ENCODE data around the gene DNAJC22. TPM values are rescaled to one million over a fixed set of nuclear protein-coding genes. Genes with fewer than 3 reads are reported as not detected.
A peak's percentile ranks its signal among the peaks of the same experiment; 100 is the strongest.

The DNAJC22 gene
- total RNA-seq, 1 experiment from 2014 or later = 27.7 TPM

- peak within 1 kb of the TSS; percentile 93 for H3K4me2 ChIP-seq (ENCODE audit: low read length)
- no peaks in the 10 kb centered on the region for H3K9me3 ChIP-seq (ENCODE audit: control insufficient read depth in 1 of 2, insufficient read depth in 1 of 2, low read depth in 1 of 2, low read length in 2 of 2)
- POLR2A ChIA-PET = interaction anchor here (0.5 to 0.7 kb wide), 2 partner anchors 40 to 182 kb away, joined by 3 to 4 read pairs; no protein-coding TSS in a partner anchor
- H3K9me2 ChIP-seq (ENCODE audit: insufficient read depth) = no peaks in the 10 kb centered on the region
- intact Hi-C loops (cut with micrococcal nuclease) = no loop called here
- peak within 1 kb of the TSS; percentile 51 to 64 for H3K4me3 ChIP-seq (replicated peaks in 1 of 2; ENCODE audit: low read depth in 1 of 2, low read length in 2 of 2)
- H2AFZ ChIP-seq (ENCODE audit: low read depth, low read length, poor library complexity, severe bottlenecking) = peak within 1 kb of the TSS; percentile 99
- RAD21 ChIA-PET (ENCODE audit: low non-redundant PET in 1 of 2, low total read pairs in 2 of 2, uncharacterized antibody in 2 of 2, unreplicated experiment in 2 of 2) = no interaction called here
- no peaks in the 10 kb centered on the region for H3K36me3 ChIP-seq (ENCODE audit: control insufficient read depth in 1 of 2, insufficient read depth in 2 of 2, low read length in 2 of 2)
- peak; percentile 33 for DNase-seq (ENCODE audit: low read depth, low spot score)
- H3K27me3 ChIP-seq (ENCODE audit: insufficient read depth, low read length) = no peaks in the 10 kb centered on the region
- H3K4me1 ChIP-seq (ENCODE audit: control insufficient read depth in 1 of 2, insufficient read depth in 2 of 2, low read length in 2 of 2) = peaks cover 13 to 38% of the 10 kb centered on the region in 2 experiments
- peak within 1 kb of the TSS; percentile 60 for H3K9ac ChIP-seq (ENCODE audit: low read length)
- TSS peak; percentile 69 for BruUV-seq (replicated peaks)
- peak within 1 kb of the TSS; percentile 34; the same call in 1 of the 2 replicates for H3K27ac ChIP-seq (ENCODE audit: low read depth, low read length)
- H3K79me2 ChIP-seq (ENCODE audit: insufficient read depth, low read length) = no peaks in the 10 kb centered on the region
- peak; percentile 88 for ATAC-seq
- H4K20me1 ChIP-seq (ENCODE audit: insufficient read depth) = no peaks in the 10 kb centered on the region
- CTCF ChIA-PET = interaction anchor here (0.6 to 2.2 kb wide), 7 partner anchors 10 to 390 kb away, joined by 3 to 11 read pairs (median 4); partner anchors contain the start of genes DNAJC22 and TROAP
- TF ChIP-seq EZH2 (IDR thresholded peaks at IDR 0.05) = no peak
- no peak for TF ChIP-seq SP1 (IDR thresholded peaks at IDR 0.05; ENCODE audit: low read depth)
- no peak for TF ChIP-seq ZNF274 (IDR thresholded peaks at IDR 0.05; ENCODE audit: low read depth, low read length)
- TF ChIP-seq POLR2AphosphoS5 (IDR thresholded peaks at IDR 0.05; ENCODE audit: low read depth, low read length) = peak; percentile 81
- TF ChIP-seq ZBTB33 (IDR thresholded peaks at IDR 0.05; ENCODE audit: extremely low read depth, insufficient replicate concordance, low read length) = no peak
- TF ChIP-seq YY1 (IDR thresholded peaks at IDR 0.05; ENCODE audit: extremely low read depth, insufficient replicate concordance, low read depth, low read length) = peak; percentile 55
- no peak for TF ChIP-seq SRF (IDR thresholded peaks at IDR 0.05; ENCODE audit: low read depth)
- TF ChIP-seq ELF1 (IDR thresholded peaks at IDR 0.05; ENCODE audit: borderline replicate concordance, low read depth) = no peak
- TF ChIP-seq ATF3 (IDR thresholded peaks at IDR 0.05) = no peak
- TF ChIP-seq RAD21 (IDR thresholded peaks at IDR 0.05; ENCODE audit: low read depth) = peak; percentile 49; the same call in 1 of the 2 replicates
- no peak for TF ChIP-seq FOSL1 (IDR thresholded peaks at IDR 0.05; ENCODE audit: low read depth)
- no peak for TF ChIP-seq ZFX (IDR thresholded peaks at IDR 0.05)
- peak; percentile 35 for TF ChIP-seq POLR2A (IDR thresholded peaks at IDR 0.05; ENCODE audit: borderline replicate concordance, extremely low read depth, insufficient read depth, insufficient read length)
- TF ChIP-seq CTCF (IDR thresholded peaks at IDR 0.05 in 2 of 3, conservative IDR thresholded peaks at IDR 0.05 in 1 of 3; ENCODE audit: borderline replicate concordance in 1 of 3, insufficient read depth in 1 of 3, low read depth in 2 of 3, low read length in 2 of 3) = peak; percentile 67 to 90 (median 90); a peak in 5 of 6 replicates
- no peak for TF ChIP-seq CEBPB (IDR thresholded peaks at IDR 0.05; ENCODE audit: low read depth)
- TF ChIP-seq JUND (IDR thresholded peaks at IDR 0.05) = no peak
- TF ChIP-seq REST (IDR thresholded peaks at IDR 0.05; ENCODE audit: low read depth) = no peak
- TF ChIP-seq SIN3A (IDR thresholded peaks at IDR 0.05; ENCODE audit: low read depth) = no peak
Measured at GRCh38 chr12:49336645-49337584, 9.8 kb upstream of the DNAJC22 start, which contains the start of gene C1QL4. C1QL4 (minus strand) TSS chr12:49337188; CDS start chr12:49336477, 711 bp downstream.
